ENCODE measurements around the gene RSKR. TPM values are rescaled to one million over a fixed set of nuclear protein-coding genes. Genes with fewer than 3 reads are reported as not detected.
A peak's percentile ranks its signal among the peaks of the same experiment; 100 is the strongest.
"Not testable (repeated sequence)": the region's sequence is repeated elsewhere in the genome, so short reads cannot be mapped to it uniquely, and the experiment has no call there.

The RSKR gene
- total RNA-seq, 1 experiment from 2014 or later: 21.7 TPM

DNA sequence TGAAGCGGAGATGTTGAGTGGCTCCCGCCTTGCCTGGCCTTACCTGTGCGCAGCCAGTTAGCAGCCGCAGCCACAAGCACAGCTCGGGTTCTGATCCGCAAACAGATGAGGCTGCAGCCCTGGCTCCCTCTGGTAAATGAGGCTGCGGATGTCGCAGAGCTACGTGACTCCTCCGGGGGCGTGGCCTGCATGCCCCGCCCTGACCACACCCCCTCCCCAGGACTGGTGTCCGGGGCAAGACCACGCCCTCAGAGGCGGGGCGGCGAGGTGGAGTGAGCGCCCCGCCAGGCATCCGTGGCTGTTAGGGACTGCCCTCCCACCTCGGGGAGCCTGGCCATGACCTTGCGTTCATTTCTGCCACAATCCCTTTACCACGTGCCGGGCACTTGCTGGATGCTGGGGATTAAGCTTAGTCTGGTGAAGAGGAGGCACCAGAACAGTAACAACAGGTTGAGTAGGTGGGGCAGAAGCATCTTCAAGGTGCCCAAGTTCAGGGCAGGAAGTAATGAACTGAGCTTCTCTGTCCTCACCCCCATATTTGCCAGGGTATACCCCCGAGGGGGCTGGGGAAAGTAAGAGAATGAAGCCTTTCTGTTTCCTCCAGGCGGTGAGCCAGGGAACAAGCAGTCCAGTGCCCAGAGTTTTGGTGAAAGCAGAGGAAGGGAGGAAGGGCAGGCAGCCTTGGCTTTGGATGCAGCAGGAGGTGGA is 37.1 kb downstream of the RSKR start, which contains the start of gene ALDOC:
Gene ALDOC, minus strand, starts transcription at position 138 of the 708 bp plus-strand sequence. CDS start 1,363 bp downstream, outside the sequence.
- intact Hi-C loops (cut with micrococcal nuclease; ENCODE audit: unreplicated experiment): no loop called here
- no peaks in the 10 kb centered on the region for H3K79me2 ChIP-seq (ENCODE audit: low read depth)
- H3K27ac ChIP-seq: no peak within 1 kb of the TSS
- peaks cover 10% of the 10 kb centered on the region for H3K4me1 ChIP-seq (replicated peaks; ENCODE audit: insufficient read depth)
- CTCF ChIA-PET: interaction anchor here (0.5 to 0.6 kb wide), 2 partner anchors 145 to 715 kb away, joined by 6 to 7 read pairs; no protein-coding TSS in a partner anchor
- H4K20me1 ChIP-seq (ENCODE audit: insufficient read depth): no peaks in the 10 kb centered on the region; the same call in 1 of the 2 replicates
- POLR2A ChIA-PET (ENCODE audit: unreplicated experiment): interaction anchor here (0.7 to 1.0 kb wide), 2 partner anchors 24 to 241 kb away, joined by 4 to 5 read pairs; partner anchors contain the start of gene UNC119
- peak within 1 kb of the TSS; percentile 52 for H3K4me2 ChIP-seq
- H3F3A ChIP-seq (ENCODE audit: insufficient read depth, low read depth): peaks cover 15% of the 10 kb centered on the region; the same call in 1 of the 2 replicates
- 0 out of 2 replicates have a peak within 1 kb of the TSS, but pooled peaks have one; percentile 41 for H2AFZ ChIP-seq
- TF ChIP-seq, protein P1, sequence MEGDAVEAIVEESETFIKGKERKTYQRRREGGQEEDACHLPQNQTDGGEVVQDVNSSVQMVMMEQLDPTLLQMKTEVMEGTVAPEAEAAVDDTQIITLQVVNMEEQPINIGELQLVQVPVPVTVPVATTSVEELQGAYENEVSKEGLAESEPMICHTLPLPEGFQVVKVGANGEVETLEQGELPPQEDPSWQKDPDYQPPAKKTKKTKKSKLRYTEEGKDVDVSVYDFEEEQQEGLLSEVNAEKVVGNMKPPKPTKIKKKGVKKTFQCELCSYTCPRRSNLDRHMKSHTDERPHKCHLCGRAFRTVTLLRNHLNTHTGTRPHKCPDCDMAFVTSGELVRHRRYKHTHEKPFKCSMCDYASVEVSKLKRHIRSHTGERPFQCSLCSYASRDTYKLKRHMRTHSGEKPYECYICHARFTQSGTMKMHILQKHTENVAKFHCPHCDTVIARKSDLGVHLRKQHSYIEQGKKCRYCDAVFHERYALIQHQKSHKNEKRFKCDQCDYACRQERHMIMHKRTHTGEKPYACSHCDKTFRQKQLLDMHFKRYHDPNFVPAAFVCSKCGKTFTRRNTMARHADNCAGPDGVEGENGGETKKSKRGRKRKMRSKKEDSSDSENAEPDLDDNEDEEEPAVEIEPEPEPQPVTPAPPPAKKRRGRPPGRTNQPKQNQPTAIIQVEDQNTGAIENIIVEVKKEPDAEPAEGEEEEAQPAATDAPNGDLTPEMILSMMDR (conservative IDR thresholded peaks at IDR 0.05): no peak
- TF ChIP-seq EZH2 (IDR thresholded peaks at IDR 0.05; ENCODE audit: low read depth): no peak
- H3K9me2 ChIP-seq (ENCODE audit: insufficient read depth): no peaks in the 10 kb centered on the region
- H3K9me3 ChIP-seq (ENCODE audit: insufficient read depth, low read depth): no peaks in the 10 kb centered on the region
- H3K27me3 ChIP-seq (ENCODE audit: insufficient read depth, low read depth): no peaks in the 10 kb centered on the region
- H3K4me3 ChIP-seq: no peak within 1 kb of the TSS
- peak; percentile 79 to 91 for DNase-seq
- BruUV-seq (replicated peaks): no TSS peak
- 0 out of 2 replicates have a peak, but pooled peaks cover 4% of the 10 kb centered on the region for H3K36me3 ChIP-seq (ENCODE audit: low read depth)

DNA sequence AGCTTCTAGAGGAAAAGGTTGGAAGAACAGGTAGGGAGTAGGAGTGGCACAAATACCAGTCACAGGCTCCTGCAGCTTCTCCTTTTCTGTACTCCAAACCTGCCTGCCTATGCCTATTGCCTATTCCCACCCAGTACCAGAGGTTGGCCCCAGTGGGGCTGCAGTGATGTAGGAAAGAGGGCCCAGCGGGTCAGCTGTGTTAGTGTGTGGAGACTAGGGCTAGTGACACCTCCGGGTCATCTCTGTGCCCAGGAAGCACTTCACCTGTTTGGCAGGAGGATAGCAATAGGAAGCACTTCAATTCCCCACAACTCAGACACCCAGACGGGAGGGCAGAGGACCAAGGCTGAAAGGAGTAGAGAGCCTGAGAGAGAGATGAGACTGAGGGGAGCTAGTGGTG is 38.0 kb downstream of the RSKR start:
- POLR2A ChIA-PET (ENCODE audit: unreplicated experiment); H3K4me2 ChIP-seq; BruUV-seq (replicated peaks); H2AFZ ChIP-seq; H3K4me3 ChIP-seq; H3K9me3 ChIP-seq (ENCODE audit: insufficient read depth, low read depth); H3K36me3 ChIP-seq (ENCODE audit: low read depth); H3K79me2 ChIP-seq (ENCODE audit: low read depth); CTCF ChIA-PET; H3K9me2 ChIP-seq (ENCODE audit: insufficient read depth); H4K20me1 ChIP-seq (ENCODE audit: insufficient read depth); H3K27me3 ChIP-seq (ENCODE audit: insufficient read depth, low read depth); DNase-seq; H3K27ac ChIP-seq; intact Hi-C loops (cut with micrococcal nuclease; ENCODE audit: unreplicated experiment): not testable (repeated sequence)
- Histone ChIP-seq H3K4me1 (replicated peaks; ENCODE audit: insufficient read depth) (peaks cover 10% of the 10 kb centered on the region), H3F3A (ENCODE audit: insufficient read depth, low read depth) (peaks cover 15% of the 10 kb centered on the region; the same call in 1 of the 2 replicates)

GRCh38 chr17:28575126-28575795 is 38.7 kb downstream of the RSKR start:
- H3K36me3 ChIP-seq (ENCODE audit: low read depth): 0 out of 2 replicates have a peak, but pooled peaks cover 4% of the 10 kb centered on the region
- H2AFZ ChIP-seq: no peak overlapping the region
- no peak for TF ChIP-seq EZH2 (IDR thresholded peaks at IDR 0.05; ENCODE audit: low read depth)
- TF ChIP-seq, protein P1 (conservative IDR thresholded peaks at IDR 0.05): no peak
- no peak overlapping the region for H3K4me3 ChIP-seq
- H3K27me3 ChIP-seq (ENCODE audit: insufficient read depth, low read depth): no peaks in the 10 kb centered on the region
- POLR2A ChIA-PET (ENCODE audit: unreplicated experiment): no interaction called here
- H3K9me3 ChIP-seq (ENCODE audit: insufficient read depth, low read depth): no peaks in the 10 kb centered on the region
- CTCF ChIA-PET: interaction anchor here (0.5 kb wide), 1 partner anchor 770 kb away, joined by 5 read pairs; no protein-coding TSS in a partner anchor
- H3K4me1 ChIP-seq (replicated peaks; ENCODE audit: insufficient read depth): peaks cover 14% of the 10 kb centered on the region
- no peaks in the 10 kb centered on the region for H3K9me2 ChIP-seq (ENCODE audit: insufficient read depth)
- no peaks in the 10 kb centered on the region for H4K20me1 ChIP-seq (ENCODE audit: insufficient read depth)
- BruUV-seq (replicated peaks): no TSS peak
- no peak for DNase-seq
- H3K27ac ChIP-seq: no peak overlapping the region
- H3K79me2 ChIP-seq (ENCODE audit: low read depth): peaks cover 9% of the 10 kb centered on the region
- H3F3A ChIP-seq (ENCODE audit: insufficient read depth, low read depth): peaks cover 15% of the 10 kb centered on the region; the same call in 1 of the 2 replicates
- no peak overlapping the region for H3K4me2 ChIP-seq
- intact Hi-C loops (cut with micrococcal nuclease; ENCODE audit: unreplicated experiment): no loop called here

Measured in PC-9 (cell line).